Measurements from ENCODE around the gene INSL6.

DNA sequence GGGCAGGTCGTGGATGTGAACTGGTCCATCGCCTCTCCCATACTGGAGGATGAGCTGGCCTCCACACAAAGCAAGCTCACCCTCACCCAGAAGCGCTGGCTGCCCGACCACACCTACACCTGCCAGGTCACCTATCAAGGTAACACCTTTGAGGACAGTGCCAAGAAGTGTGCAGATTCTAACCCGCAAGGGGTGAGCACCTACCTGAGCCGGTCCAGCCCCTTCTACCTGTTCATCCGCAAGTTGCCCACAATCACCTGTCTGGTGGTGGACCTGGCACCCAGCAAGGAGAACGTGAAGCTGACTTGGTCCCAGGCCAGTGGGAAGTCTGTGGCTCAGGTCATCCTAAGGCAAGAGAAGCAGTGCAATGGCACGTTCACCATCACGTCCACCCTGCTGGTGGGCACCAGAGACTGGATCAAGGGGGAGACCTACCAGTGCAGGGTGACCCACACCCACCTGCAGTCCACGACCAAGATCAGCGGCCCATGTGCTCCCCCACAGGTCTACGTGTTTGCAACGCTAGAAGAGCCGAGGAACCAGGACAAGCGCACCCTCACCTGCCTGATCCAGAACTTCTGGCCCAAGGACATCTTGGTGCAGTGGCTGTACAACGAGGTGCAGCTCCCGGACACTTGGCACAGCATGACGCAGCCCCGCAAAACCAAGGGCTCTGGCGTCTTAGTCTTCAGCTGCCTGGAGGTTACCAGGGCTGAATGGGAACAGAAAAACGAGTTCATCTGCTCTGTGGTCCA, 71.3 kb downstream of the INSL6 start:
- TF ChIP-seq POLR2A (IDR thresholded peaks at IDR 0.05; ENCODE audit: control extremely low read depth in 1 of 2, low read depth in 2 of 2, low read length in 2 of 2) (no peak), SUZ12 (IDR thresholded peaks at IDR 0.05; ENCODE audit: low read length) (no peak), ZNF274 (IDR thresholded peaks at IDR 0.05; ENCODE audit: borderline replicate concordance, extremely low read depth, low read length) (no peak), TCF12 (IDR thresholded peaks at IDR 0.05; ENCODE audit: low read depth, low read length) (no peak)
- TF ChIP-seq, protein P1, sequence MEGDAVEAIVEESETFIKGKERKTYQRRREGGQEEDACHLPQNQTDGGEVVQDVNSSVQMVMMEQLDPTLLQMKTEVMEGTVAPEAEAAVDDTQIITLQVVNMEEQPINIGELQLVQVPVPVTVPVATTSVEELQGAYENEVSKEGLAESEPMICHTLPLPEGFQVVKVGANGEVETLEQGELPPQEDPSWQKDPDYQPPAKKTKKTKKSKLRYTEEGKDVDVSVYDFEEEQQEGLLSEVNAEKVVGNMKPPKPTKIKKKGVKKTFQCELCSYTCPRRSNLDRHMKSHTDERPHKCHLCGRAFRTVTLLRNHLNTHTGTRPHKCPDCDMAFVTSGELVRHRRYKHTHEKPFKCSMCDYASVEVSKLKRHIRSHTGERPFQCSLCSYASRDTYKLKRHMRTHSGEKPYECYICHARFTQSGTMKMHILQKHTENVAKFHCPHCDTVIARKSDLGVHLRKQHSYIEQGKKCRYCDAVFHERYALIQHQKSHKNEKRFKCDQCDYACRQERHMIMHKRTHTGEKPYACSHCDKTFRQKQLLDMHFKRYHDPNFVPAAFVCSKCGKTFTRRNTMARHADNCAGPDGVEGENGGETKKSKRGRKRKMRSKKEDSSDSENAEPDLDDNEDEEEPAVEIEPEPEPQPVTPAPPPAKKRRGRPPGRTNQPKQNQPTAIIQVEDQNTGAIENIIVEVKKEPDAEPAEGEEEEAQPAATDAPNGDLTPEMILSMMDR (IDR thresholded peaks at IDR 0.05; ENCODE audit: control extremely low read depth in 1 of 3, insufficient read depth in 1 of 3, low read depth in 1 of 3, low read length in 3 of 3) = no peak

All from H1 (cell line).